ENCODE data around the gene MYO3B. TPM values are rescaled to one million over a fixed set of nuclear protein-coding genes. Genes with fewer than 3 reads are reported as not detected.

The MYO3B gene
- total RNA-seq, 2 donors from 2014 or later, result 0.05 to 0.32 TPM

DNA sequence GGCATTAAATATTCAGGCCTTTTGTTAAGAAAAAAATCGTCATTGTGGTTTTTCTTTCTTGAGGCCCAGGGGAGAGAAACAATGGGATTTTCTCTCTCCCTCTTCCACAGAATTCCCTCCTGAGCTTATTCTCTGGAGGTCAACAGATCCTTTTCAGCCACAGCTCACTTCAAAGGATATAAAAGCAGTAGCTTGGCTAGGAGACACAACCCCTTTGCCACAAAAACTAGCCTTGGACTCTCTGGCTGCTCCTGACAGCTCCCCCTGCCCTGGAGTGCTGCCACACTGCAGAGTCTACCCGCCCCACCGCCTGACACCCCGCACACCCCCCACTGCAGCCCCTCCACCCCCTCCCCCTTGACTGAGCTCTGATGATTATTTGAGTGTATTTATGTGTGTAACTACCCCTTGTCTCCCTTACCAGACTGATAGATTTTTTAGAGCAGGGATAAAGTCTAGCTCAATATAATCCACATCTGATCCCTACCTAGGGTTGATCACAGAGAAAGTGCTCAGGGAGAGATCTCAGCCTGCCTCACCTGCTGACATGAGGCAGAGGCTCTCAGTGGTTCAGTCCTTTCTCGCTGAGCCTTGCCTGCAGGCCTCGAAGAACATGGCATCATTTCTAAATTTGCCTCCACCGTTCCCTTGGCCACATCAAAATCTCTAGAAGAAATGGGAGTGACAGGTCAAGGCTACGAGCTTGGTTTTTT, 405.0 kb downstream of the MYO3B start:
- intact Hi-C loops (cut with DNase I), result no loop called here
- TF ChIP-seq, protein P1, sequence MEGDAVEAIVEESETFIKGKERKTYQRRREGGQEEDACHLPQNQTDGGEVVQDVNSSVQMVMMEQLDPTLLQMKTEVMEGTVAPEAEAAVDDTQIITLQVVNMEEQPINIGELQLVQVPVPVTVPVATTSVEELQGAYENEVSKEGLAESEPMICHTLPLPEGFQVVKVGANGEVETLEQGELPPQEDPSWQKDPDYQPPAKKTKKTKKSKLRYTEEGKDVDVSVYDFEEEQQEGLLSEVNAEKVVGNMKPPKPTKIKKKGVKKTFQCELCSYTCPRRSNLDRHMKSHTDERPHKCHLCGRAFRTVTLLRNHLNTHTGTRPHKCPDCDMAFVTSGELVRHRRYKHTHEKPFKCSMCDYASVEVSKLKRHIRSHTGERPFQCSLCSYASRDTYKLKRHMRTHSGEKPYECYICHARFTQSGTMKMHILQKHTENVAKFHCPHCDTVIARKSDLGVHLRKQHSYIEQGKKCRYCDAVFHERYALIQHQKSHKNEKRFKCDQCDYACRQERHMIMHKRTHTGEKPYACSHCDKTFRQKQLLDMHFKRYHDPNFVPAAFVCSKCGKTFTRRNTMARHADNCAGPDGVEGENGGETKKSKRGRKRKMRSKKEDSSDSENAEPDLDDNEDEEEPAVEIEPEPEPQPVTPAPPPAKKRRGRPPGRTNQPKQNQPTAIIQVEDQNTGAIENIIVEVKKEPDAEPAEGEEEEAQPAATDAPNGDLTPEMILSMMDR (IDR thresholded peaks at IDR 0.05), result no peak
- H3K9me3 ChIP-seq, result no peaks in the 10 kb centered on the region
- no peaks in the 10 kb centered on the region for H3K4me1 ChIP-seq
- no peak overlapping the region for H3K27ac ChIP-seq
- no peak for DNase-seq
- no peaks in the 10 kb centered on the region for H3K27me3 ChIP-seq
- H3K9ac ChIP-seq (ENCODE audit: low read depth in 2 of 2, low read length in 2 of 2), result no peak overlapping the region
- no peaks in the 10 kb centered on the region for H3K36me3 ChIP-seq
- no peak overlapping the region for H3K4me3 ChIP-seq

DNA sequence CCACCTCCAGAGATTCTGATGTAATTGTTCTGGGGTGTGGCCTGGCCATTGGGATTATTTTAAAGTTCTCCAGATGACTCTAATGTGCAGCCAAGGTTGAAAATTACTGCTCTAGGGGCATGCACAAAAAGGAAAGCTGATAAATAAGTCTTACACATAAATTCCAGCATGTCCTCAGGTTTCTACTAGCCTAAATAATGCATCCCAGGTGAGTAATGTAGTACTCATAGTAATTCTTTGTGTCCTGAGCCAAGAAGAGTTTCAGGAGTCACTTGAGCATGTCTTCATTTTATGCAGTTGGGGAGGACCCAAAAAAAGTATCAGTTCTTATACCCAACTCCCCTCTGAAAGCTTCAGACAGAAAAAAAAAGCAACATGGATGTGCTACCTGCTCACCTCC, 407.1 kb downstream of the MYO3B start:
- Histone ChIP-seq H3K27me3 (no peaks in the 10 kb centered on the region), H3K4me3 (no peak overlapping the region), H3K36me3 (no peaks in the 10 kb centered on the region), H3K4me1 (no peaks in the 10 kb centered on the region), H3K9ac (ENCODE audit: low read depth in 2 of 2, low read length in 2 of 2) (no peak overlapping the region), H3K9me3 (no peaks in the 10 kb centered on the region), H3K27ac (no peak overlapping the region)
- TF ChIP-seq, protein P1 (IDR thresholded peaks at IDR 0.05), result no peak
- no peak for DNase-seq
- intact Hi-C loops (cut with DNase I), result no loop called here

DNA sequence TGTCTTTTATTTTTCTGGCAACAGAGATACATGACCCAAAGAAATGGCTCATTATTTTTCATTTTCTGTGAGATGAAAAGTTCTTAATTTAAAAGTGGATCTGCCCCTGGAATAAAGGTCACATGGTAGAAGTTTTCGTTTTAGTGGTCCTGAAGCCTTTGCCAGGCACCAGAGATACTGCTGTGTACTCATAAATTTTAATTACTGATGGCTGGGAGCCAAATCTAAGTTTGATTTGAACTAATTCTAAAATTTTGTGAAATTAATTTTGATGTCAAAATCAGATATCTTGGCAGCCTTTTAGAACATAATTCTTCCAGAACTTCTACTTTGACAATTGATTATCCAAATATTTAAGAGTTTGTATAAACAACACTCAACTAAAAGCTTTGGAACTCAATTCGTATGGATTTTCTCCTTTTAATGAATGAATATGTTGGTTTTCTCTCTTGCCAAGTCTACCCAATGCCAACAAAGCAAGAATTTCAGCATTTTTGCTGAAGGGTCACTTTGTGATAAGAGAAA, 408.7 kb downstream of the MYO3B start:
- intact Hi-C loops (cut with DNase I), result no loop called here
- Histone ChIP-seq H3K36me3 (no peaks in the 10 kb centered on the region), H3K9me3 (no peaks in the 10 kb centered on the region), H3K4me1 (no peaks in the 10 kb centered on the region), H3K27me3 (no peaks in the 10 kb centered on the region), H3K27ac (no peak overlapping the region), H3K9ac (ENCODE audit: low read depth in 2 of 2, low read length in 2 of 2) (no peak overlapping the region), H3K4me3 (no peak overlapping the region)
- TF ChIP-seq, protein P1 (IDR thresholded peaks at IDR 0.05), result no peak
- no peak for DNase-seq

DNA sequence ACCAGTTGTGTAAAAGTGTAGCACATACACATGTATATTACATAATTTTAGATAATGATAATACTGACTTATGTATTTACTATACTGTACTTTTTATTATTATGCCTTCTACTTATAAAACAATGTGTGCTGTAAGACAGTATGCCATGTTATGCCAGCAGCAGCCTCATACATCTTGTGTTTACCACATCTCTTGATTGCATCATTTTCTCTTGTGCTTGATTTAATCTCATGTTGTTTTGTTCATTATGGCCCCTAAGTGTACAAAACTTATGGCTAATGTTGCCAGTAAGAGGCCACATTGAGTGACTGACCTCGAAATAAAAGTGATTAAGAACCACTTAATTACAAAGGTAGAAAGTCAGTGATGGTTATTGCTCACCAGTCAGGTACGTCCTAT, 409.2 kb downstream of the MYO3B start:
- no peaks in the 10 kb centered on the region for H3K36me3 ChIP-seq
- no peak overlapping the region for H3K4me3 ChIP-seq
- H3K4me1 ChIP-seq, result no peaks in the 10 kb centered on the region
- no peaks in the 10 kb centered on the region for H3K27me3 ChIP-seq
- H3K9me3 ChIP-seq, result no peaks in the 10 kb centered on the region
- TF ChIP-seq, protein P1 (IDR thresholded peaks at IDR 0.05), result no peak
- no peak overlapping the region for H3K27ac ChIP-seq
- H3K9ac ChIP-seq (ENCODE audit: low read depth in 2 of 2, low read length in 2 of 2), result no peak overlapping the region
- intact Hi-C loops (cut with DNase I), result no loop called here
- DNase-seq, result no peak

DNA sequence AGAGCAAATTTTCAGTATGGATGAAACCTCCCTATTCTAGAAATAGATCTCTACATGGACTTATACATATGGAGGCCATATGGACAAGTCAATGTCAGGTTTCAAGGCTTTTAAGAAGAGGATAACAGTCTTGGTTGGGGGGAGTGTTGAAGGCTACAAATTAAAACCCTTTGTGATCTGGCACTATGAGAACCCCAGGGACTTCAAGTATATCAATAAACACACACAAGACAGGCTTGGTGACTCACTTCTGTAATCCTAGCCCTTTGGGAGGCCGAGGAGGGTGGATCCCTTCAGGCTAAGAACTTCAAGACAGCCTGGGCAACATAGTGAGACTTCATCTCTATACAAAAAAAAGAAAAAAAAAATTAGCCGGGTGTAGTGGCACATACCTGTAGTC, 410.0 kb downstream of the MYO3B start:
- H3K9ac ChIP-seq (ENCODE audit: low read depth in 2 of 2, low read length in 2 of 2), result no peak overlapping the region
- TF ChIP-seq, protein P1 (IDR thresholded peaks at IDR 0.05), result no peak
- DNase-seq, result no peak
- H3K27me3 ChIP-seq, result no peaks in the 10 kb centered on the region
- no peak overlapping the region for H3K27ac ChIP-seq
- intact Hi-C loops (cut with DNase I), result no loop called here
- H3K9me3 ChIP-seq, result no peaks in the 10 kb centered on the region
- H3K36me3 ChIP-seq, result no peaks in the 10 kb centered on the region
- H3K4me1 ChIP-seq, result no peaks in the 10 kb centered on the region
- H3K4me3 ChIP-seq, result no peak overlapping the region

Measured in colonic mucosa (tissue), 4 donors.